Cardiac muscle cell (in vitro differentiated cells and primary cell): ENCODE measurements around the gene POLN. TPM values are rescaled to one million over a fixed set of nuclear protein-coding genes. Genes with fewer than 3 reads are reported as not detected.
A peak's percentile ranks its signal among the peaks of the same experiment; 100 is the strongest.

Experiments
- DNase-seq, 2 donors: peaks; one replicate each; pipeline versions ENCODE4 v3.0.0 to v3.0.0-alpha.2; 2010 to 2017; ENCODE audit warnings: low read depth in 1 of 2, low spot score in 1 of 2
- H3K27ac ChIP-seq: fragments of 200-600 bp; sonication (generic); 2 replicates; pipeline ENCODE4 v1.5.1; 2016
- H3K27me3 ChIP-seq: fragments of 200-600 bp; sonication (generic); 2 replicates; pipeline ENCODE4 v1.6.0; 2016; ENCODE audit warnings: control low read depth
- H3K36me3 ChIP-seq: fragments of 200-600 bp; sonication (generic); 2 replicates; pipeline ENCODE4 v1.5.1; 2016; ENCODE audit warnings: control low read depth
- H3K4me1 ChIP-seq: fragments of 200-600 bp; sonication (generic); 2 replicates; pipeline ENCODE4 v1.8.1; 2017; ENCODE audit warnings: low read depth, mild to moderate bottlenecking, mixed run types
- H3K4me3 ChIP-seq: fragments of 200-600 bp; sonication (generic); 2 replicates; pipeline ENCODE4 v1.5.1; 2016; ENCODE audit warnings: mild to moderate bottlenecking
- H3K9me3 ChIP-seq: fragments of 200-600 bp; sonication (generic); 2 replicates; pipeline ENCODE4 v1.5.1; 2017; ENCODE audit warnings: low read depth, mild to moderate bottlenecking, control low read depth
- polyA plus RNA-seq: library from polyadenylated mRNA; unstranded; fragments of >200 nt; fragmentation: Nextera tagmentation; extraction: Ambion mirVana; gene quantifications from 2 replicates; pipeline ENCODE4 v1.2.1, GENCODE V29; 2016
- total RNA-seq: library from RNA; depleted of rRNA; stranded (reverse); fragments of >200 nt; gene quantifications from 2 replicates; pipeline ENCODE4 v1.2.3, GENCODE V29; 2016
- TF ChIP-seq, protein P1 (sequence below): IDR thresholded peaks from 2 replicates; pipeline ENCODE4 v1.5.1; 2012; ENCODE audit warnings: low read depth, mild to moderate bottlenecking, low read length

The POLN gene
- total and polyA plus RNA-seq, 2 experiments from 2014 or later: 5.2 to 9.0 TPM

DNA sequence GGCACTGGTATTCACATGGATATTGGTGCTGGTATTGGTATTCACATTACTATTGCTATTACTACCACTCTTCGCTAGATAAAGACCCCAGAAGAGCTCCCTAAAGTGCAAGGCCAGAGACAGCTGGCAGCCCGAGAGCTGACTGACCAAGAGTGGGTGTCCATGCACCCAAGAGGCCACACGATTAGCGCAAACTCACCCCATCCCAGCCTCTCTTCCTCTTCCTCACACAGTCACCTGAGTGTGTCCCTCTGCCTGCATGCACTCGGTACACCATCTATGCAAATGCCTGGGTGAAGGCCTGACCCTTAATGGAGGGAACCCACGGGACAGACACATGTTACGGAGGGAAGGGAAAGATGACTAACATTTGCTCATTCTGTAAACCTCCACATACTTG lies 86.7 kb downstream of the POLN start:
- no peak overlapping the region for H3K27ac ChIP-seq
- H3K9me3 ChIP-seq: no peaks in the 10 kb centered on the region
- TF ChIP-seq, protein P1, sequence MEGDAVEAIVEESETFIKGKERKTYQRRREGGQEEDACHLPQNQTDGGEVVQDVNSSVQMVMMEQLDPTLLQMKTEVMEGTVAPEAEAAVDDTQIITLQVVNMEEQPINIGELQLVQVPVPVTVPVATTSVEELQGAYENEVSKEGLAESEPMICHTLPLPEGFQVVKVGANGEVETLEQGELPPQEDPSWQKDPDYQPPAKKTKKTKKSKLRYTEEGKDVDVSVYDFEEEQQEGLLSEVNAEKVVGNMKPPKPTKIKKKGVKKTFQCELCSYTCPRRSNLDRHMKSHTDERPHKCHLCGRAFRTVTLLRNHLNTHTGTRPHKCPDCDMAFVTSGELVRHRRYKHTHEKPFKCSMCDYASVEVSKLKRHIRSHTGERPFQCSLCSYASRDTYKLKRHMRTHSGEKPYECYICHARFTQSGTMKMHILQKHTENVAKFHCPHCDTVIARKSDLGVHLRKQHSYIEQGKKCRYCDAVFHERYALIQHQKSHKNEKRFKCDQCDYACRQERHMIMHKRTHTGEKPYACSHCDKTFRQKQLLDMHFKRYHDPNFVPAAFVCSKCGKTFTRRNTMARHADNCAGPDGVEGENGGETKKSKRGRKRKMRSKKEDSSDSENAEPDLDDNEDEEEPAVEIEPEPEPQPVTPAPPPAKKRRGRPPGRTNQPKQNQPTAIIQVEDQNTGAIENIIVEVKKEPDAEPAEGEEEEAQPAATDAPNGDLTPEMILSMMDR: no peak
- no peaks in the 10 kb centered on the region for H3K36me3 ChIP-seq
- H3K4me1 ChIP-seq: no peaks in the 10 kb centered on the region
- H3K27me3 ChIP-seq: no peaks in the 10 kb centered on the region
- no peak for DNase-seq
- no peak overlapping the region for H3K4me3 ChIP-seq

DNA sequence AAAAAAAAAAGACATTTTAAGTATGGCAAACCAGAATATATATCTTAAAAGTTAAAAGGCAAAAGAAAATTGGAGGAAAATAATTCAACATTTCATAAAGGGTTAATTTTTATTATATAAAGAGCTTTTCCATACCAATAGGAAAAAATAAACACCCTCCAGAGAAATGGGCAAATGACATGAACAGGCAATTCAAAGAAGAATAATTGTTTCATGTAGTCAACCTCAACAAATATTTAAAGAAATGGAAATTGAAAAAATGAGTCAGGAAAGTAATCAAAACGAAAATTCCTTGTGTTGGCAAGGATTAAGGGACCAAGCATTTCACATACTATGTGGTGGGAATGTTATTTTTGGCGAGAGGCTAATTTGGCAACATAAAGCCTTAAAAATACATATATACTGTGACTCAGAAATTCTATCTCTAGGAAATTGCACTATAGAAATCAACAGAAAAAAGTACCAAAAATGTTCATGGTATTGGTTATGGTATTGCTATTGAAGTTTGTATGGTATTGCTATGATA lies 87.6 kb downstream of the POLN start:
- no peaks in the 10 kb centered on the region for H3K27me3 ChIP-seq
- TF ChIP-seq, protein P1: no peak
- no peak for DNase-seq
- no peak overlapping the region for H3K4me3 ChIP-seq
- H3K9me3 ChIP-seq: no peaks in the 10 kb centered on the region
- H3K27ac ChIP-seq: no peak overlapping the region
- H3K4me1 ChIP-seq: no peaks in the 10 kb centered on the region
- no peaks in the 10 kb centered on the region for H3K36me3 ChIP-seq

DNA sequence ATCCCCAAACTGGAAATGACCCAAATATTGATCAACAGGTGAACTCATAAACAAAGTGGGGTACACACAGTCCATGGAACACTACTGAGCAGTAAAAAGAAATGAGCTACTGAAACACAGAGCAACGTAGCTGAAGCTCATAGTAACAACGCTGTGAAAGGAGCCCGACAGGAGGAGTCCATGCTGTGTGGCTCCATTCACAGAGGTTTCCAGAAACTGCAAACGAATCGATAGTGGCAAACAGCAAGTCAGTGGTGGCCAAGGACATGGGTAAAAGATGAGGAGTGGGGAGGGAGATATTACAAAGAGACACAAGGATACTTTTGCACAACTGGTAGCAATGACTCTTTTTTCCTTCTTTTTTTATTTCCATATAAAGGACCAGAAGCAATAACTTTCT lies 90.4 kb downstream of the POLN start:
- Histone ChIP-seq H3K36me3 (no peaks in the 10 kb centered on the region), H3K9me3 (no peaks in the 10 kb centered on the region), H3K27ac (no peak overlapping the region), H3K27me3 (no peaks in the 10 kb centered on the region), H3K4me3 (no peak overlapping the region), H3K4me1 (no peaks in the 10 kb centered on the region)
- TF ChIP-seq, protein P1: no peak
- no peak for DNase-seq

DNA sequence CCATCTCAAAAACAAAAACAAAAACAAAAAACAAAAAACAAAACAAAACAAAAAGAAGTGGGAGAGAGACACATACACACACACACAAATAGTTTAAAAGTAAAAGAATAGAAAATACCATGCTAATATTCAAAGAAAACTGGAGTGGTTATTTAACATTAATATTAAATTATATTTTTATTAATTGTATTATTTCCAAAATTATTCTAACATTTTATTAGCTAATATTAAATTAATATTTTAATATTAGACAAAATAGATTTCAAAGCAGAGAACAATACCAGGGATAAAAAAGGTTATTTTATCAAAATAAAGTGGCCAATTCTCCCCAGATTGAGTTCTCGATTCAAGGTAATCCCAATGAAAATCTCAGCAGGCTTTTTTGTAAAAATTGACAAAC lies 91.8 kb downstream of the POLN start:
- TF ChIP-seq, protein P1: no peak
- Histone ChIP-seq H3K36me3 (no peaks in the 10 kb centered on the region), H3K27me3 (no peaks in the 10 kb centered on the region), H3K9me3 (no peaks in the 10 kb centered on the region), H3K27ac (no peak overlapping the region), H3K4me1 (no peaks in the 10 kb centered on the region), H3K4me3 (no peak overlapping the region)
- DNase-seq: no peak

DNA sequence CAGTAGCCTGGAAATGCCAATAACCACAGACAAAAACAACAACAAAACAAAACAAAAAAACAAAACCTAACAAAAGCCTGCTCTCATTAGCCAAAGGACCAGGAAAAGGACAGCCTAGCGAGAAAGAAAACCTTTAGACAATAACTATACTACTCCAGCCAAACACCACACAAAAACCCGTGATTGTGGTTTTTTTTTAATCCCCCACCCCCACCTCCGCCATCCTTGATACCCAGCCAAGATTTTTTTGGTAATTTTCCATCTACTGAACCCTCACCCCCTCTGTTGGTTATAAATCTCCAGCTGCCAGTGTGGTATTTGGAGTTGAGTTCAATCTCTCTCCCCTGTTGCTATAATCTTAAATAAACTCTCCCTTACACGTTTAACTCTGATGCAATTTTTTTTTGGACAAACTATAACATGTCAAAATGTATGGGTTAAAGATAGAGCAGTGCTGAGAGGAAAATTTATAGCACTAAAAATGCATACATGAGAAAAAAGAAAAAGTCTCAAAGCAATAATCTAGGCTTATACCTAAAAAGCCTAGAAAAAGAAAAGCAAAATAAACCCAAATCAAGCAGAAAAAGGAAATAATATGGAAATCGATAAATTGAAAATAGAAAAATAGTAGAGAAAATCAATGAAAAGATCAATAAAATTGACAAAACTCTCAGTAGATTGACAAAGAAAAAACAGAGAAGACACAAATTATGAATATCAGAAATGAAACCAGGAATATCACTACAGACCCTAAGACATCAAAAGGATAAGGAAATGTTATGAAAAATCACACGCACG lies 99.1 kb downstream of the POLN start:
- Histone ChIP-seq H3K27me3 (no peaks in the 10 kb centered on the region), H3K27ac (no peak overlapping the region), H3K9me3 (no peaks in the 10 kb centered on the region), H3K4me3 (no peak overlapping the region), H3K4me1 (no peaks in the 10 kb centered on the region), H3K36me3 (no peaks in the 10 kb centered on the region)
- TF ChIP-seq, protein P1: no peak
- DNase-seq: peak in 1 of 2 donors; percentile 74
